H1 (cell line): ENCODE data around the gene BIK. TPM values are rescaled to one million over a fixed set of nuclear protein-coding genes. Genes with fewer than 3 reads are reported as not detected.

Experiments used
- CTCF ChIA-PET: fragments of 300-600 bp; sonication (Branson Sonifier 250); formaldehyde crosslinking; loops from one replicate; lab custom pipeline; 2021; ENCODE audit not compliant: partially characterized antibody; lab: Charles Lee
- POLR2A ChIA-PET: fragments of 300-600 bp; sonication (Branson Sonifier 250); formaldehyde crosslinking; loops from one replicate; lab custom pipeline; 2021; ENCODE audit warnings: inconsistent platforms; ENCODE audit not compliant: partially characterized antibody; lab: Charles Lee
- DNase-seq, 2 experiments: peaks; one replicate each; pipeline versions ENCODE4 v3.0.0 to v3.0.0-alpha.2; 2010 to 2022; ENCODE audit warnings: low spot score in 2 of 2, low read depth in 1 of 2, mixed read lengths in 1 of 2
- FAIRE-seq: peaks from 2 replicates; lab custom pipeline; 2011; peaks lifted over from hg19 to GRCh38; lab: Jason Lieb, UNC
- H2AFZ ChIP-seq: 2 replicates; pipeline ENCODE4 v1.8.1; 2012; ENCODE audit warnings: low read length, inconsistent platforms
- H2AK5ac ChIP-seq: 2 replicates; pipeline ENCODE4 v1.6.1; 2013; ENCODE audit warnings: low read depth, low read length
- H2BK120ac ChIP-seq: replicated peaks from 2 replicates; pipeline ENCODE3; 2013; ENCODE audit warnings: low read depth, low read length, inconsistent platforms
- H2BK12ac ChIP-seq: 2 replicates; pipeline ENCODE4 v1.6.1; 2013; ENCODE audit warnings: low read depth, low read length
- H2BK15ac ChIP-seq: 2 replicates; pipeline ENCODE4 v1.6.1; 2013; ENCODE audit warnings: low read length
- H2BK20ac ChIP-seq: 2 replicates; pipeline ENCODE4 v1.6.1; 2013; ENCODE audit warnings: low read length
- H2BK5ac ChIP-seq: 2 replicates; pipeline ENCODE4 v1.6.1; 2013; ENCODE audit warnings: low read depth, low read length
- H3K14ac ChIP-seq: 2 replicates; pipeline ENCODE4 v1.6.1; 2013; ENCODE audit warnings: inconsistent platforms; ENCODE audit not compliant: insufficient read length
- H3K18ac ChIP-seq: 2 replicates; pipeline ENCODE4 v1.6.1; 2013; ENCODE audit warnings: low read length; ENCODE audit errors: extremely low read depth
- H3K23ac ChIP-seq: 2 replicates; pipeline ENCODE4 v1.6.1; 2013; ENCODE audit warnings: inconsistent platforms; ENCODE audit not compliant: insufficient read length
- H3K23me2 ChIP-seq: 2 replicates; pipeline ENCODE4 v1.6.1; 2013; ENCODE audit warnings: low read depth, low read length
- H3K27ac ChIP-seq: 2 replicates; pipeline ENCODE4 v1.6.1; 2011; ENCODE audit warnings: low read depth, low read length, inconsistent platforms
- H3K27me3 ChIP-seq, 4 experiments: replicated peaks in 1 of 4; 1 replicate in 1 of 4; 2 replicates in 3 of 4; pipeline versions ENCODE4 v1.6.1 to v1.8.1; 2011 to 2013; ENCODE audit warnings: low read length in 3 of 4, mild to moderate bottlenecking in 3 of 4, inconsistent platforms in 2 of 4, mixed read lengths in 2 of 4, moderate library complexity in 1 of 4; ENCODE audit not compliant: control insufficient read depth in 3 of 4, insufficient read depth in 3 of 4; ENCODE audit errors: extremely low read depth in 1 of 4
- H3K36me3 ChIP-seq, 4 experiments: 2 replicates each; pipeline versions ENCODE4 v1.6.1 to v1.8.1; 2011 to 2013; ENCODE audit warnings: mild to moderate bottlenecking in 4 of 4, low read length in 3 of 4, moderate library complexity in 2 of 4, control low read depth in 1 of 4, inconsistent platforms in 1 of 4; ENCODE audit not compliant: insufficient read depth in 4 of 4, control insufficient read depth in 2 of 4
- H3K4ac ChIP-seq: replicated peaks from 2 replicates; pipeline ENCODE3; 2013; ENCODE audit warnings: low read length, low read depth, mixed read lengths, inconsistent platforms; ENCODE audit not compliant: insufficient read length
- H3K4me1 ChIP-seq, 4 experiments: replicated peaks in 1 of 4; 1 replicate in 1 of 4; 2 replicates in 3 of 4; pipeline versions ENCODE4 v1.6.1 to v1.8.1; 2011 to 2013; ENCODE audit warnings: low read length in 3 of 4, inconsistent platforms in 2 of 4, mixed read lengths in 1 of 4; ENCODE audit not compliant: insufficient read depth in 4 of 4, control insufficient read depth in 3 of 4
- H3K4me2 ChIP-seq, 2 experiments: 2 replicates each; pipeline versions ENCODE4 v1.6.1 to v1.8.1; 2011 to 2013; ENCODE audit warnings: low read depth in 2 of 2, low read length in 2 of 2, control low read depth in 1 of 2, inconsistent platforms in 1 of 2, mild to moderate bottlenecking in 1 of 2; ENCODE audit not compliant: insufficient read depth in 1 of 2
- H3K4me3 ChIP-seq, 4 experiments: fragments of 200-600, 300-600 bp in 1 of 4; sonication (generic), shearing (Covaris generic), sonication (Bioruptor Twin) in 1 of 4; 2 replicates each; pipeline versions ENCODE4 v1.5.1 to v1.8.1; 2011 to 2016; ENCODE audit warnings: low read length in 4 of 4, low read depth in 3 of 4, control low read depth in 2 of 4, inconsistent platforms in 2 of 4, mild to moderate bottlenecking in 2 of 4, mixed read lengths in 1 of 4, moderate library complexity in 1 of 4; ENCODE audit not compliant: insufficient read depth in 2 of 4; ENCODE audit errors: extremely low read depth in 1 of 4
- H3K56ac ChIP-seq: replicated peaks from 2 replicates; pipeline ENCODE3; 2013; ENCODE audit warnings: low read depth, mild to moderate bottlenecking, mixed read lengths, low read length, inconsistent platforms; ENCODE audit not compliant: insufficient read length
- H3K79me1 ChIP-seq: 2 replicates; pipeline ENCODE4 v1.6.1; 2013; ENCODE audit warnings: low read depth, low read length, control low read depth
- H3K79me2 ChIP-seq, 2 experiments: 2 replicates each; pipeline versions ENCODE4 v1.6.1 to v1.8.1; 2012 to 2013; ENCODE audit warnings: low read length in 2 of 2, mild to moderate bottlenecking in 2 of 2, inconsistent platforms in 1 of 2; ENCODE audit not compliant: insufficient read depth in 2 of 2, control insufficient read depth in 1 of 2
- H3K9ac ChIP-seq, 4 experiments: replicated peaks in 1 of 4; 1 replicate in 1 of 4; 2 replicates in 3 of 4; pipeline versions ENCODE4 v1.6.1 to v1.8.1; 2011 to 2013; ENCODE audit warnings: low read depth in 3 of 4, low read length in 3 of 4, control low read depth in 2 of 4, mild to moderate bottlenecking in 2 of 4, moderate library complexity in 2 of 4, inconsistent platforms in 1 of 4; ENCODE audit errors: extremely low read depth in 1 of 4
- H3K9me3 ChIP-seq, 2 experiments: 2 replicates each; pipeline versions ENCODE4 v1.6.1 to v1.8.1; 2012 to 2013; ENCODE audit warnings: mild to moderate bottlenecking in 2 of 2, moderate library complexity in 2 of 2, control low read depth in 1 of 2, inconsistent platforms in 1 of 2, low read depth in 1 of 2, low read length in 1 of 2, mixed read lengths in 1 of 2; ENCODE audit not compliant: insufficient read depth in 2 of 2
- H4K20me1 ChIP-seq, 2 experiments: replicated peaks in 1 of 2; 2 replicates each; pipeline versions ENCODE3 to v1.8.1; 2011 to 2013; ENCODE audit warnings: inconsistent platforms in 2 of 2, low read length in 2 of 2, mild to moderate bottlenecking in 1 of 2; ENCODE audit not compliant: insufficient read depth in 2 of 2, control insufficient read depth in 1 of 2
- H4K5ac ChIP-seq: 2 replicates; pipeline ENCODE4 v1.6.1; 2013; ENCODE audit warnings: low read length, low read depth, mixed read lengths, inconsistent platforms; ENCODE audit not compliant: insufficient read length
- H4K8ac ChIP-seq: 2 replicates; pipeline ENCODE4 v1.8.0; 2013; ENCODE audit warnings: mild to moderate bottlenecking, moderate library complexity, low read length, inconsistent platforms; ENCODE audit not compliant: insufficient read depth; ENCODE audit errors: extremely low read depth
- H4K91ac ChIP-seq: replicated peaks from 2 replicates; pipeline ENCODE3; 2013; ENCODE audit warnings: low read length, mixed read lengths, inconsistent platforms; ENCODE audit not compliant: insufficient read length
- BACH1 ChIP-seq: IDR thresholded peaks from 2 replicates; pipeline ENCODE4 v1.6.1; 2012; ENCODE audit warnings: low read length, improper control_type of control experiment
- MAFK ChIP-seq: IDR thresholded peaks from 2 replicates; pipeline ENCODE4 v1.6.1; 2012; ENCODE audit warnings: low read depth, mild to moderate bottlenecking, improper control_type of control experiment, low read length
- RNF2 ChIP-seq: fragments of 200-900, 300-1000 bp; sonication (generic); IDR thresholded peaks from 2 replicates; pipeline ENCODE4 v1.7.1; 2016; ENCODE audit warnings: borderline replicate concordance, low read depth, mild to moderate bottlenecking, antibody characterized with exemption, low read length; ENCODE audit not compliant: poor library complexity, severe bottlenecking; ENCODE audit errors: missing control alignments
- SIN3A ChIP-seq, 2 experiments: IDR thresholded peaks in 1 of 2; conservative IDR thresholded peaks in 1 of 2; 2 replicates each; pipeline ENCODE4 v1.6.1; 2011 to 2012; ENCODE audit warnings: low read length in 2 of 2, improper control_type of control experiment in 1 of 2, low read depth in 1 of 2, mild to moderate bottlenecking in 1 of 2
- WGBS, 2 experiments: shearing (Covaris generic) in 1 of 2; methylation state at CpG; one replicate each; pipeline versions ENCODE4 v1.1.6 to v1.1.7; 2013 to 2015; ENCODE audit warnings: low lambda C conversion rate in 2 of 2, mixed read lengths in 2 of 2, inconsistent platforms in 1 of 2, low coverage in 1 of 2, missing lambda C conversion rate in 1 of 2; ENCODE audit not compliant: insufficient replicate concordance in 2 of 2, insufficient coverage in 1 of 2, insufficient read length in 1 of 2; ENCODE audit errors: extremely low coverage in 1 of 2, missing lambda C conversion rate in 1 of 2; 5-methylcytosine and 5-hydroxymethylcytosine counted together
- polyA plus RNA-seq, 7 experiments: library from polyadenylated mRNA; depleted of rRNA in 3 of 7; stranded (reverse) in 5 of 7; unstranded in 2 of 7; fragments of >200 nt in 5 of 7; fragments of 200-250 nt in 2 of 7; gene quantifications; 1 replicate in 5 of 7; 2 replicates in 1 of 7; 4 replicates in 1 of 7; pipeline versions ENCODE4 v1.2.1 to v1.2.3, GENCODE V29; 2011 to 2013; ENCODE audit warnings: missing spikeins in 2 of 7, mixed read lengths in 2 of 7
- total RNA-seq: library from RNA; stranded (reverse); fragmentation: NEBNext Ultra II Directional; extraction: Animal tissue kit (Norgen Biotek cat#: 25700); gene quantifications from 2 replicates; pipeline ENCODE4 v1.2.1, GENCODE V29; 2021

Gene BIK
- total and polyA plus RNA-seq, 2 of the 8 experiments (the other 6 are each of a cell fraction or from before 2014, with no cell fraction given) = 3.3 to 5.5 TPM

- no peak overlapping the region for H2BK15ac ChIP-seq
- H4K5ac ChIP-seq = no peak overlapping the region
- no peak overlapping the region for H2BK12ac ChIP-seq
- POLR2A ChIA-PET = interaction anchor here (1.3 kb wide), 1 partner anchor 10 kb away, joined by 4 read pairs; no protein-coding TSS in a partner anchor
- H2AFZ ChIP-seq = no peak overlapping the region
- no peak overlapping the region for H2BK5ac ChIP-seq
- no peak overlapping the region for H3K4me3 ChIP-seq
- H3K36me3 ChIP-seq = no peaks in the 10 kb centered on the region
- H3K14ac ChIP-seq = no peak overlapping the region
- H3K27ac ChIP-seq = no peak overlapping the region
- peaks cover 13% of the 10 kb centered on the region; the same call in 1 of the 2 replicates for H3K23me2 ChIP-seq
- no peaks in the 10 kb centered on the region for H3K9me3 ChIP-seq
- no peak overlapping the region for H4K8ac ChIP-seq
- DNase-seq = no peak
- no peak overlapping the region for H3K4ac ChIP-seq
- H4K20me1 ChIP-seq = peaks cover 0 to 2% of the 10 kb centered on the region in 2 experiments
- H3K79me2 ChIP-seq = no peaks in the 10 kb centered on the region
- H3K4me1 ChIP-seq = peaks cover 0 to 19% (median 16%) of the 10 kb centered on the region in 4 experiments; a peak in 6 of 7 replicates
- no peak overlapping the region for H3K9ac ChIP-seq
- FAIRE-seq = no peak
- no peak overlapping the region for H4K91ac ChIP-seq
- H2AK5ac ChIP-seq = 0 out of 2 replicates have a peak overlapping the region, but pooled peaks have one; percentile 24
- no peak overlapping the region for H2BK120ac ChIP-seq
- H3K18ac ChIP-seq = no peak overlapping the region
- no peaks in the 10 kb centered on the region for H3K79me1 ChIP-seq
- 83% methylated on average over 5 of the region's 5 CpGs; no CpG with 5 or more reads in 1 of the 2 experiments for whole genome bisulfite sequencing, 2 experiments
- H3K4me2 ChIP-seq = no peak overlapping the region
- no peak overlapping the region for H3K56ac ChIP-seq
- peaks cover 1 to 17% (median 10%) of the 10 kb centered on the region in 4 experiments; a peak in 5 of 7 replicates for H3K27me3 ChIP-seq
- H3K23ac ChIP-seq = no peak overlapping the region
- CTCF ChIA-PET = interaction anchor here (0.6 to 1.5 kb wide), 3 partner anchors 8 to 32 kb away, joined by 3 to 4 read pairs (median 3); no protein-coding TSS in a partner anchor
- H2BK20ac ChIP-seq = no peak overlapping the region
- no peak for TF ChIP-seq RNF2
- no peak for TF ChIP-seq MAFK
- 0 out of 2 replicates have a peak, but pooled peaks have one; percentile 12 for TF ChIP-seq BACH1
- TF ChIP-seq SIN3A (conservative IDR thresholded peaks at IDR 0.05 in 1 of 2, IDR thresholded peaks at IDR 0.05 in 1 of 2; ENCODE audit: low read depth in 1 of 2, low read length in 2 of 2) = no peak
Measured at GRCh38 chr22:43155789-43156188, 45.2 kb downstream of the BIK start.
